ENCODE results near the gene DNASE1L2. TPM values are rescaled to one million over a fixed set of nuclear protein-coding genes. Genes with fewer than 3 reads are reported as not detected.

Gene DNASE1L2
- total and polyA plus RNA-seq, 2 of the 8 experiments (the other 6 are each of a cell fraction or from before 2014, with no cell fraction given) = 0.35 to 0.97 TPM

GRCh38 chr16:2216330-2216729 lies 19.9 kb upstream of the DNASE1L2 start:
- Histone ChIP-seq H3K27ac (ENCODE audit: low read depth, low read length) (no peak overlapping the region), H2BK5ac (ENCODE audit: low read depth, low read length) (no peak overlapping the region; the same call in 1 of the 2 replicates), H3K4me1 (replicated peaks in 1 of 4; ENCODE audit: control insufficient read depth in 3 of 4, insufficient read depth in 4 of 4, low read length in 3 of 4) (peaks cover 0 to 11% (median 3%) of the 10 kb centered on the region in 4 experiments; a peak in 5 of 7 replicates), H4K91ac (replicated peaks; ENCODE audit: insufficient read length, low read length) (peak overlapping the region; percentile 95), H3K56ac (replicated peaks; ENCODE audit: insufficient read length, low read depth, low read length) (no peak overlapping the region), H3K27me3 (replicated peaks in 1 of 4; ENCODE audit: control insufficient read depth in 3 of 4, extremely low read depth in 1 of 4, insufficient read depth in 3 of 4, low read length in 3 of 4) (no peaks in the 10 kb centered on the region), H2BK15ac (ENCODE audit: low read length) (no peak overlapping the region), H3K9me3 (ENCODE audit: insufficient read depth in 2 of 2, low read depth in 1 of 2, low read length in 1 of 2) (no peaks in the 10 kb centered on the region), H2BK20ac (ENCODE audit: low read length) (no peak overlapping the region), H3K4me2 (ENCODE audit: insufficient read depth in 1 of 2, low read depth in 2 of 2, low read length in 2 of 2) (peak overlapping the region; percentile 51 to 60), H3K23me2 (ENCODE audit: low read depth, low read length) (peaks cover 9% of the 10 kb centered on the region), H2BK120ac (replicated peaks; ENCODE audit: low read depth, low read length) (peak overlapping the region; percentile 78), H3K9ac (replicated peaks in 1 of 4; ENCODE audit: extremely low read depth in 1 of 4, low read depth in 3 of 4, low read length in 3 of 4) (no peak overlapping the region; a peak in 1 of 7 replicates), H3K4me3 (ENCODE audit: extremely low read depth in 1 of 4, insufficient read depth in 2 of 4, low read depth in 3 of 4, low read length in 4 of 4) (peak overlapping the region in 2 of 4 experiments; percentile 10 to 98; a peak in 4 of 8 replicates), H2AFZ (ENCODE audit: low read length) (no peak overlapping the region), H4K20me1 (replicated peaks in 1 of 2; ENCODE audit: control insufficient read depth in 1 of 2, insufficient read depth in 2 of 2, low read length in 2 of 2) (peaks cover 8 to 26% of the 10 kb centered on the region in 2 experiments), H3K79me2 (ENCODE audit: control insufficient read depth in 1 of 2, insufficient read depth in 2 of 2, low read length in 2 of 2) (peaks cover 3 to 18% of the 10 kb centered on the region in 2 experiments; a peak in 3 of 4 replicates), H3K36me3 (ENCODE audit: control insufficient read depth in 2 of 4, insufficient read depth in 4 of 4, low read length in 3 of 4) (peaks cover 4 to 9% (median 6%) of the 10 kb centered on the region in 4 experiments; a peak in 5 of 8 replicates), H2AK5ac (ENCODE audit: low read depth, low read length) (0 out of 2 replicates have a peak overlapping the region, but pooled peaks have one; percentile 65), H3K14ac (ENCODE audit: insufficient read length) (no peak overlapping the region), H3K79me1 (ENCODE audit: low read depth, low read length) (peaks cover 4% of the 10 kb centered on the region; the same call in 1 of the 2 replicates), H3K23ac (ENCODE audit: insufficient read length) (no peak overlapping the region), H4K8ac (ENCODE audit: extremely low read depth, insufficient read depth, low read length) (0 out of 2 replicates have a peak overlapping the region, but pooled peaks have one; percentile 73), H3K18ac (ENCODE audit: extremely low read depth, low read length) (no peak overlapping the region), H4K5ac (ENCODE audit: insufficient read length, low read depth, low read length) (no peak overlapping the region), H2BK12ac (ENCODE audit: low read depth, low read length) (peak overlapping the region; percentile 81; the same call in 1 of the 2 replicates), H3K4ac (replicated peaks; ENCODE audit: insufficient read length, low read depth, low read length) (peak overlapping the region; percentile 96)
- DNase-seq (ENCODE audit: low read depth in 1 of 2, low spot score in 2 of 2) (no peak), FAIRE-seq (no peak)
- no peak for TF ChIP-seq RFX5 (IDR thresholded peaks at IDR 0.05; ENCODE audit: borderline replicate concordance, low read depth, low read length)
- CTCF ChIA-PET (ENCODE audit: partially characterized antibody) = interaction anchor here (0.9 kb wide), 1 partner anchor 75 kb away, joined by 3 read pairs; no protein-coding TSS in a partner anchor
- POLR2A ChIA-PET (ENCODE audit: partially characterized antibody) = interaction anchor here (1.0 to 15.1 kb wide), 6 partner anchors 10 to 63 kb away, joined by 3 to 156 read pairs (median 4); partner anchors contain the start of genes ECI1 and TRAF7
- 100% methylated on average over 4 of the region's 4 CpGs; no CpG with 5 or more reads in 1 of the 2 experiments for WGBS, 2 experiments (ENCODE audit: extremely low coverage in 1 of 2, insufficient coverage in 1 of 2, insufficient read length in 1 of 2, insufficient replicate concordance in 2 of 2, low coverage in 1 of 2, low lambda C conversion rate in 2 of 2, missing lambda C conversion rate in 1 of 2)

Data from H1 (cell line).